GM19438 (cell line): ENCODE measurements around the gene DNASE1.

Experiments
- ATAC-seq: cut with Tn5 transposase; IDR thresholded peaks from one replicate; pipeline ENCODE4 v1.9.1; 2021; ENCODE audit warnings: low read depth; ENCODE audit not compliant: unreplicated experiment

Gene DNASE1

DNA sequence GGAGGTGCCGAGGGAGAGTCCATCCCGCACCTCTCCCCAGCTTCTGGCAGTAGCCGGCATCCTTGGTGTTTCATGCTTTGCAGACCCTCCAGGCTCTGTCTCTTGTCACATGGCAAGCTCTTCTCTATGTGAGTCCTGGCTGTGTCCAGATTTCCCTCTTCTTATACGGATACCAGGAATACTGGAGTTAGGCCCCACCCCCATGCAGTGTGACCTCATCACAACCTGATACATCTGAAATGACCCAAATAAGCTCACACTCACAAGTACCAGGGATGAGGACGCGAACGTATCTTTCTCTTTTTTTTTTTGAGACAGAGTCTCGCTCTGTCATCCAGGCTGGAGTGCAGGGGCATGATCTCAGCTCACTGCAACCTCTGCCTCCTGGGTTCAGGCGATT lies 39.6 kb downstream of the DNASE1 start:
- ATAC-seq = no peak

DNA sequence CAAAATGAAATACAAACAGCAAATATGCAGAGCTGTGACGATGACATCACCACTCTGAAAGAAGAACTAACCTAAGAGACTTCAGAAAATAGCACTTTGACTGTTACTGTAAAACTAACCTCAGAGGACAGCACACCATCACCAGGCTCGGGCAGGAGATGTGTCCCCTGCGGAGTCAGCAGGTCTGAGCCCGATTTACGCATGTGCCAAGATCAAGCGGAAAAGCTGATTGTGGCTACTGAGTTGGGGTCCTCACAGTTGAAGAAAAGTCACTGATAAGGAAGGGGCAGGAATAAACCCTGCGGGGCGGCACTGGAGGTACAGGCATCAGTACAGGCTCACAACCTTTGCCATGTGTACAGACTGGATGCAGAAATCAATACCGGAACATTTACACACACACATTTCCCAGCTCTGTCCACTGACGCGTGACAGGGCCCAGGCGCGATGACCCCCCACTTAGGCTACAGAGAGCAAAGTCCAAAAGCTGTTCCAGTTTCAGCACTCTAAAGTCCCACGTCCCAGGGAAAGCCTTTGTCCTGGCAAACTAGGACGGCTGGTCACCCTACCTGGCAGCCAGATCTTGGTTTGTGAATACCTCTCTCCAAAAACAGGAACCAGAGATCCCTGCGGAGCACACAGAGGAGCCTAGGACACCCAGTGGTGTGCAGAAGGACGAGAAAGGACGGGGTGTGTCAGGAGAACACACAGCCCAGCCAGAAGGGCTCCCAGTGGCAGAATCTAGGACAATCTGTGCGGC lies 41.3 kb downstream of the DNASE1 start:
- ATAC-seq = no peak

DNA sequence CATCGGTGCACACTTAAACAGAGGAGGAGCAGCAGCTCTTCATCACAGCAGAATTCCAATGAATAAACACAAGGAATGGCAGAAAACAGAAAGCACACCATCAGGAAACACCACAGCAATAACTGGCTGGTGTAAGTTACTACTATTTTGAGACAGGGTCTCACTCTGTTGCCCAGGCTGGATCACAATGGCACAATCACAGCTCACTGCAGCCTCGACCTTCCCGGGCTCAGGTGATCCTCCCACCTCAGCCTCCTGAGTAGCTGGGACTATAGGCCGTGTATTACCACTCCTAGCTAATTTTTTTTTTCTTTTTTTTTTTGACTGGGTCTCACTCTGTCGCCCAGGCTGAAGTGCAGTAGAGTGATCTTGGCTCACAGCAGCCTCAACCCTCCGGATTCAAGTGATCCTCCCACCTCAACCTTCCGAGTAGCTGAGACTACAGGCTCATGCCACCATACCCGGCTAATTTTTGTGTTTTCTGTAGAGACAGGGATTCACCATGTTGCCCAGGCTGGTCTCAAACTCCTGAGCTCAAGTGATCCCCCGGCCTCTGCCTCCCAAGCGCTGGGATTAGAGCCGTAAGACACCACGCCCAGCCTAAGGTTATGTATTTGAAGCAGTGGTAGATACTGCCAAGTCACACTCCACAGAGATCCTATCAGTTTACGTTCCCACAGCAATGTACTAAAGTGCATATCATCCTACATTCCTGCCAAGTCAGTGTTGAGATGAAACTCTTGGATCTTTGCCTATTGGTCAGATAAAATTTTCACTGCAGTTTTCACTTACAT lies 42.1 kb downstream of the DNASE1 start:
- no peak for ATAC-seq

DNA sequence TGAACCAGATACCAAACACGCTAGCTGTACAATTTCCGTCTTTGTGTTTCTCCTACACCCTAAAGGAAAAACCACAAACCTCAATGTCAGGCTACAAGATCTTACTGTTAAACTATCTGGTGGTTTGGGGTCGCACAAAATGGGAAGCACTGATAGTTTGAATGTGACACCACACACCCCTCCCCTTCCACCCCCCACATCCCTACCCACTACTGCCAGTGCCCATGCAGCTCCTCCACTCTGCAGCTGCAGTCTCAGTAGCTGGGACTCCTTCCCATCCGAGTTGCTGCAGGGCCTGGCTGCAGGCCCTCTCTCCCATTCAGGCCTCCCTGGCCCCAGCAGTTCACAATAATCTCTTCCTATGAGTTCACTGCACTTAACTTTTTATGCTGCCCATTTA lies 44.5 kb downstream of the DNASE1 start:
- ATAC-seq = no peak

DNA sequence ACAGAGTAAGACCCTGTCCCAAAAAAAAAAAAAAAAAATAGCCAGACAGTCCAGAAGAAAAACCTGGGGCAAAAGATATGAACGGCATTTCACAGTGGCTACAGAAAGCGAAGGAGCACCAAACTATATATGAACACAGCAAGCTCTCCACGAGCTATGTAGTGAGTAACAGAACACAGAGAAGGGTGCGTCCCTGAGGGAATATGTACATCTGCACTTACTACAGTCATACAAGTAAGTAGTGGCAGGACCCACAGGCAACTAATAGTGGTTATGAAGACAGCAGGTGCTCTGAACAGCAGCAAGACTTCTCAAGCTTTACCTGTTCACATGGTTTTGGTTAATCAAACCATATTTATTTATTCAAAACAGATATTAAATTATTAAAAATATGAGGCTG lies 47.0 kb downstream of the DNASE1 start:
- no peak for ATAC-seq

DNA sequence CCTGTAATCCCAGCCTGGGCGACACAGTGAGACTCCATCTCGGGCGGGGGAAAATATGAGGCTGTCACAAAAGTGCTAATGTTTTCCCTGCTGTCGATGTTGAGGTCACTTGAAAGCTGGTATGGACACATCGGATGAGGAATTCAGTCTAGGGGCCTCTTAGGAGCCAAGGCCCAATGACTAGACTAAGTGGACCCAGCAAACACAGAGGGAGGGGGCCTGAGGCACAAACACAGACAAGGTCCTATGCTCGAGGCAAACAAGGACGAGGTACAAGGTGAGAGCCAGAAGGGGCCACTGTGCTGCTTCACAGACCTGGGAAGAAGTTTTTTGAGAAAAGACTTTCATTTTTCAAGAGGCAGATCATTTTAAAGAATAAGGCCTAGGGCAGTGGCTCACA lies 47.6 kb downstream of the DNASE1 start:
- no peak for ATAC-seq

DNA sequence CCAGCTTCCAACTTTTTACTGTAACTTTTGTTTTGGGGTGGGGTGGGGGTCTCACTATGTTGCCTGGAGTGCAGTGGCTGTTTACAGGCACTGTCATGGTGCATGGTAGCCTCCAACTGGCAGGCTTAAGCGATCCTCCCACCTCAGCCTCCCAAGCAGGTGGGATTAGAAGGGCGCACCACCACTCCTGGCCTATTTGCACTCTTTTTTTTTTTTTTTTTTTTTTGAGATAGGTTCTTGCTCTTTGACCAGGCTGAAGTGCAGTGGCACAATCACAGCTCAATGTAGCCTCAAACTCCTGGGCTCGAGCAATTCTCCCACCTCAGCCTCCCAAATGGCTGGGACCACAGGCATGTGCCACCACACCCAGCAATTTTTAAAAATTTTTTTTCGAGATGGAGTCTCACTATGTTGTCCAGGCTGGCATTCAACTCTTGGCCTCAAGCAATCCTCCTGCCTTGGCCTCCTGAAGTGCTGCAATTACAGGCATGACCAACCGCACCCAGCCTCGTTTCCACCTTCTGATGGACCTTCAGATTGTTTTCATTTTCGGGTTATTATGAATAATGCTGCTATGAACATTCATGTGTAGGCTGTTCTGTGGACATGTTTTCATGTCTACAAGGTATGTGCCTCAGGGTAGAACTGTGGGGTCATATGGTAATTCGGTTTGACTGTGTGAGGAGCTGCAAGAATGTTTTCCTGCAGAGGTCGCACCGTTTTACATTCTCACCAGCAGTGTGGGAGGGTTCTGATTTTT lies 51.9 kb downstream of the DNASE1 start:
- ATAC-seq = no peak
